GM18867 (cell line): ENCODE data around the gene PDS5B.
"Not testable (repeated sequence)": the region's sequence is repeated elsewhere in the genome, so short reads cannot be mapped to it uniquely, and the experiment has no call there.

Experiments
- ATAC-seq: cut with Tn5 transposase; IDR thresholded peaks from one replicate; pipeline ENCODE4 v1.9.1; 2021; ENCODE audit warnings: mild to moderate bottlenecking, moderate library complexity; ENCODE audit not compliant: unreplicated experiment

Gene PDS5B

GRCh38 chr13:32761472-32761871 lies 175.2 kb downstream of the PDS5B start:
- ATAC-seq, result no peak

GRCh38 chr13:32779119-32779518 lies 192.9 kb downstream of the PDS5B start:
- ATAC-seq, result no peak

- ATAC-seq, result no peak
These were observed 195.7 kb downstream of the PDS5B start for GRCh38 chr13:32781906-32782305.

- no peak for ATAC-seq
These were observed 196.8 kb downstream of the PDS5B start for GRCh38 chr13:32783067-32783466.

GRCh38 chr13:32790731-32791130 lies 204.5 kb downstream of the PDS5B start:
- ATAC-seq, result no peak

GRCh38 chr13:32791545-32792172 lies 205.4 kb downstream of the PDS5B start:
- ATAC-seq, result peak; percentile 80

- no peak for ATAC-seq
These were observed 210.5 kb downstream of the PDS5B start for GRCh38 chr13:32796754-32797153.

GRCh38 chr13:32802159-32802558 lies 215.9 kb downstream of the PDS5B start:
- ATAC-seq, result no peak

GRCh38 chr13:32804673-32805230 lies 218.5 kb downstream of the PDS5B start:
- ATAC-seq, result no peak

- peak; percentile 77 for ATAC-seq
These were observed 225.1 kb downstream of the PDS5B start for GRCh38 chr13:32811297-32811800.

GRCh38 chr13:32821149-32821688 lies 235.0 kb downstream of the PDS5B start:
- ATAC-seq, result no peak

- ATAC-seq, result no peak
These were observed 236.5 kb downstream of the PDS5B start for GRCh38 chr13:32822771-32823170.

- ATAC-seq, result no peak
These were observed 237.3 kb downstream of the PDS5B start for GRCh38 chr13:32823597-32823996.

- ATAC-seq, result no peak
These were observed 237.8 kb downstream of the PDS5B start for GRCh38 chr13:32824061-32824460.

GRCh38 chr13:32824675-32825074 lies 238.4 kb downstream of the PDS5B start:
- no peak for ATAC-seq

GRCh38 chr13:32825481-32825880 lies 239.2 kb downstream of the PDS5B start:
- ATAC-seq, result no peak

GRCh38 chr13:32826372-32826771 lies 240.1 kb downstream of the PDS5B start:
- ATAC-seq, result not testable (repeated sequence)
